Measurements from ENCODE around the gene AXIN1. TPM values are rescaled to one million over a fixed set of nuclear protein-coding genes. Genes with fewer than 3 reads are reported as not detected.

The AXIN1 gene
- total RNA-seq, 1 experiment from 2014 or later, result 53.3 TPM

DNA sequence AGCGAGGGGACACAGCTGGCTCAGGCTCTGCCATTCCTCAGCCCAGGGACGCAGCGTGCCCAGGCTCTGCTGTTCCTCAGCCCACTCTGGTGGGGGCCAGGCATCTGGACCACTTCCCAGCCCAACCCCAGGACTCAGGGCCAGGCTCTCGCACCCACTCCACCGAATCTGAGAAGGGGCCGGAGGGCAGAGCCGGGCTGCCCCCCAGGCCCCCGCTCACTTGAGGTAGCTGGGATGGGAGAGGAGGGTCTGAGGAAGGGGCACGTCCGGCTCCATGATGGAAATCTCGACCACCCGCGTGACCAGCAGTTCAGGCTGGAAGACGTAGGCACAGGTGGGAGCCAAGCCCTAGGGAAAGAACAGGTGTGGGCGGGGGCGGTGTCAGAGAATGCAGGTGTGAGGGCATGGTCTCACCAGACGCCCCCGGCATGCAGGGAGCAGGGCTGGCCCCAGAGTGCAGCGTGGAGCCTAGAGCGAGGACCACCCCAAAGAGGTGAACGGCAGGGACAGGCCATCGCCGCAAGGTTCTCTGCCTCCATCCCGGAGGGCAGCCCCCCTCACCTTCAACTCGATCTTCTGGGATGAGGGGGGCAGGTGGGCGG is 24.4 kb upstream of the AXIN1 start:
- POLR2A ChIA-PET, result no interaction called here
- H3K27ac ChIP-seq (ENCODE audit: low read length), result no peak overlapping the region
- no TSS peak for BruUV-seq (replicated peaks)
- DNase-seq (ENCODE audit: low read depth, low spot score) (no peak), ATAC-seq (no peak)
- peaks cover 15% of the 10 kb centered on the region for H3K4me1 ChIP-seq (ENCODE audit: control insufficient read depth, insufficient read depth, low read length)
- no peak for TF ChIP-seq POLR2AphosphoS5 (IDR thresholded peaks at IDR 0.05; ENCODE audit: low read depth, low read length)
- TF ChIP-seq, protein P1, sequence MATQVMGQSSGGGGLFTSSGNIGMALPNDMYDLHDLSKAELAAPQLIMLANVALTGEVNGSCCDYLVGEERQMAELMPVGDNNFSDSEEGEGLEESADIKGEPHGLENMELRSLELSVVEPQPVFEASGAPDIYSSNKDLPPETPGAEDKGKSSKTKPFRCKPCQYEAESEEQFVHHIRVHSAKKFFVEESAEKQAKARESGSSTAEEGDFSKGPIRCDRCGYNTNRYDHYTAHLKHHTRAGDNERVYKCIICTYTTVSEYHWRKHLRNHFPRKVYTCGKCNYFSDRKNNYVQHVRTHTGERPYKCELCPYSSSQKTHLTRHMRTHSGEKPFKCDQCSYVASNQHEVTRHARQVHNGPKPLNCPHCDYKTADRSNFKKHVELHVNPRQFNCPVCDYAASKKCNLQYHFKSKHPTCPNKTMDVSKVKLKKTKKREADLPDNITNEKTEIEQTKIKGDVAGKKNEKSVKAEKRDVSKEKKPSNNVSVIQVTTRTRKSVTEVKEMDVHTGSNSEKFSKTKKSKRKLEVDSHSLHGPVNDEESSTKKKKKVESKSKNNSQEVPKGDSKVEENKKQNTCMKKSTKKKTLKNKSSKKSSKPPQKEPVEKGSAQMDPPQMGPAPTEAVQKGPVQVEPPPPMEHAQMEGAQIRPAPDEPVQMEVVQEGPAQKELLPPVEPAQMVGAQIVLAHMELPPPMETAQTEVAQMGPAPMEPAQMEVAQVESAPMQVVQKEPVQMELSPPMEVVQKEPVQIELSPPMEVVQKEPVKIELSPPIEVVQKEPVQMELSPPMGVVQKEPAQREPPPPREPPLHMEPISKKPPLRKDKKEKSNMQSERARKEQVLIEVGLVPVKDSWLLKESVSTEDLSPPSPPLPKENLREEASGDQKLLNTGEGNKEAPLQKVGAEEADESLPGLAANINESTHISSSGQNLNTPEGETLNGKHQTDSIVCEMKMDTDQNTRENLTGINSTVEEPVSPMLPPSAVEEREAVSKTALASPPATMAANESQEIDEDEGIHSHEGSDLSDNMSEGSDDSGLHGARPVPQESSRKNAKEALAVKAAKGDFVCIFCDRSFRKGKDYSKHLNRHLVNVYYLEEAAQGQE (IDR thresholded peaks at IDR 0.05; ENCODE audit: insufficient read depth in 1 of 2, low read depth in 2 of 2, low read length in 1 of 2), result no peak
- no peak for TF ChIP-seq SIN3A (IDR thresholded peaks at IDR 0.05; ENCODE audit: borderline replicate concordance, insufficient read depth, low read depth, low read length)
- TF ChIP-seq TCF7L2 (IDR thresholded peaks at IDR 0.05; ENCODE audit: low read depth, low read length), result no peak
- TF ChIP-seq, protein P2, sequence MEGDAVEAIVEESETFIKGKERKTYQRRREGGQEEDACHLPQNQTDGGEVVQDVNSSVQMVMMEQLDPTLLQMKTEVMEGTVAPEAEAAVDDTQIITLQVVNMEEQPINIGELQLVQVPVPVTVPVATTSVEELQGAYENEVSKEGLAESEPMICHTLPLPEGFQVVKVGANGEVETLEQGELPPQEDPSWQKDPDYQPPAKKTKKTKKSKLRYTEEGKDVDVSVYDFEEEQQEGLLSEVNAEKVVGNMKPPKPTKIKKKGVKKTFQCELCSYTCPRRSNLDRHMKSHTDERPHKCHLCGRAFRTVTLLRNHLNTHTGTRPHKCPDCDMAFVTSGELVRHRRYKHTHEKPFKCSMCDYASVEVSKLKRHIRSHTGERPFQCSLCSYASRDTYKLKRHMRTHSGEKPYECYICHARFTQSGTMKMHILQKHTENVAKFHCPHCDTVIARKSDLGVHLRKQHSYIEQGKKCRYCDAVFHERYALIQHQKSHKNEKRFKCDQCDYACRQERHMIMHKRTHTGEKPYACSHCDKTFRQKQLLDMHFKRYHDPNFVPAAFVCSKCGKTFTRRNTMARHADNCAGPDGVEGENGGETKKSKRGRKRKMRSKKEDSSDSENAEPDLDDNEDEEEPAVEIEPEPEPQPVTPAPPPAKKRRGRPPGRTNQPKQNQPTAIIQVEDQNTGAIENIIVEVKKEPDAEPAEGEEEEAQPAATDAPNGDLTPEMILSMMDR (IDR thresholded peaks at IDR 0.05), result no peak
- intact Hi-C loops (cut with micrococcal nuclease; ENCODE audit: unreplicated experiment), result no loop called here
- no peaks in the 10 kb centered on the region for H3K36me3 ChIP-seq (ENCODE audit: control insufficient read depth, insufficient read depth, low read length)
- H3K27me3 ChIP-seq (ENCODE audit: control insufficient read depth, insufficient read depth, low read length), result no peaks in the 10 kb centered on the region
- CTCF ChIA-PET, result no interaction called here
- in situ Hi-C loops (cut with HindIII; ENCODE audit: low pct_unique_long_range_greater_than_20kb, low sequenced_read_pairs), result no loop called here
- H3K9me3 ChIP-seq (ENCODE audit: control insufficient read depth, insufficient read depth, low read depth, low read length), result no peaks in the 10 kb centered on the region
- no peak overlapping the region for H3K4me3 ChIP-seq (ENCODE audit: low read depth in 2 of 2, low read length in 2 of 2)

DNA sequence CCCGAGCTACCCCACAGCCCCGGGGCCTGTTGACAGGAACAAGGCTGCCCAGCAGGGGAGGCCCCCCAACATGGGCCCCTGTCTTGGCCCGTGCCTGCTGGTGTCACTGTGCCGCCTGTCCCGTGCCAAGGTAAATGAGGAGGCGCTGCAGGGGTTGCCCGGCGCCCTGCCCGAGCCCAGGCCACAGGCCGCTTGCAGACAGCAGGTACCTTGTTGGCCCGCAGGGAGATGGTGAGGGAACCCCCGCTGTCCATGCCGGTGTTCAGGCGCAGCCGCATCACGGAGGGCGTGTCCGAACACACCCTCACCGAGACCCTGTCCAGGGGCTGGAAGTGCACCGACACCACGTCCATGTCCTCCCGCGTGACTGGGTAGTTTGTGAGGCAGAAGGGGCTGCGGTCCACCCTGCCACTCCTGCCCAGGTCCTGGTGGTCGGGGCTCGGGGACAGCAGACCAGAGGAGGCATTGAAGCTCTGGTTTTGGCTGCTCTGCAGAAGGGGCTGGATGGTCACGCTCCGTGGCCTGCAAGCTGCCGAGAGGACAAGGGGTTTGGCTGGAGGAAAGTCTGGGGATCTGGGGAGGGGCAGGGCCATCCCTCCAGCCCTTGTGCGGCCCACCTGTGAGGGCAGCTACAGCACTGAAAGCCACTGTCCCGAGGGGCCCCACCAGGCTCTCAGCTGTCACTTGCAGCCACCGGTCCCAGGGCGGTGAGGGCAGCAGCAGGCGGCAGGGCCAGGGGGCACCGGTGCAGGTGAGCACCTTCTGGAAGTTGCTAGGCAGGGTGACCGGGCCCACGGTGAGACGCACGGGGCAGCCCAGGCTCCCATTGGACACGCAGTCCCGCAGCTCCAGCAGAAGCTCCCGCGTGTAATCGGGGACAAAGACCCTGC is 23.6 kb upstream of the AXIN1 start:
- in situ Hi-C loops (cut with HindIII; ENCODE audit: low pct_unique_long_range_greater_than_20kb, low sequenced_read_pairs), result no loop called here
- no TSS peak for BruUV-seq (replicated peaks)
- H3K36me3 ChIP-seq (ENCODE audit: control insufficient read depth, insufficient read depth, low read length), result no peaks in the 10 kb centered on the region
- intact Hi-C loops (cut with micrococcal nuclease; ENCODE audit: unreplicated experiment), result no loop called here
- ChIA-PET POLR2A (no interaction called here), CTCF (no interaction called here)
- no peak overlapping the region for H3K4me3 ChIP-seq (ENCODE audit: low read depth in 2 of 2, low read length in 2 of 2)
- no peaks in the 10 kb centered on the region for H3K9me3 ChIP-seq (ENCODE audit: control insufficient read depth, insufficient read depth, low read depth, low read length)
- ATAC-seq (no peak), DNase-seq (ENCODE audit: low read depth, low spot score) (no peak)
- TF ChIP-seq TCF7L2 (IDR thresholded peaks at IDR 0.05; ENCODE audit: low read depth, low read length), result no peak
- TF ChIP-seq, protein P1 (IDR thresholded peaks at IDR 0.05; ENCODE audit: insufficient read depth in 1 of 2, low read depth in 2 of 2, low read length in 1 of 2), result no peak
- TF ChIP-seq POLR2AphosphoS5 (IDR thresholded peaks at IDR 0.05; ENCODE audit: low read depth, low read length), result no peak
- no peak for TF ChIP-seq SIN3A (IDR thresholded peaks at IDR 0.05; ENCODE audit: borderline replicate concordance, insufficient read depth, low read depth, low read length)
- TF ChIP-seq, protein P2 (IDR thresholded peaks at IDR 0.05), result no peak
- H3K27ac ChIP-seq (ENCODE audit: low read length), result no peak overlapping the region
- H3K4me1 ChIP-seq (ENCODE audit: control insufficient read depth, insufficient read depth, low read length), result peaks cover 20% of the 10 kb centered on the region
- H3K27me3 ChIP-seq (ENCODE audit: control insufficient read depth, insufficient read depth, low read length), result no peaks in the 10 kb centered on the region
